SK-N-DZ (cell line): ENCODE results near the gene DOCK4.

Source experiments
- DNase-seq: peaks from one replicate; pipeline ENCODE4 v3.0.0-alpha.2; 2015; ENCODE audit warnings: low spot score

The DOCK4 gene

DNA sequence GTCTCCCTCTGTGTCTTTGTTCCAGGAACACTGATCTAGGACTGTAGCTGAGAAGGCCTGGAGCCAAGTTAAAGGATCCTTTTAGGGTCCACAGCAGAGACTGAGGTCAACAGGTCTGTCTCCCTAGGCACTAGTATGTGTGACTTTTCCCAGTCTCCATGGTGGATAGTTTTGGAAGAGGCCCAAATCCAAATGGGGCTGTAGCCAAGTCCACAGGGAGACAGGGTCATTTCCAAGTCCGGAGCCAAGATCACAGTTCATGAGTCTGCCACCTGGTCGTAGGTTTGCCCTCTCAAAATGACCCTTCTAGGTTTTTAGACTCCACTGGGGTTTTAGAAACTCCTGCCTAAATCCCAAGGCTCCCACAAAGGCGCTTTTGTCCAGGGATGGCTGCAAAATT is 17.1 kb upstream of the DOCK4 start:
- DNase-seq, result no peak

DNA sequence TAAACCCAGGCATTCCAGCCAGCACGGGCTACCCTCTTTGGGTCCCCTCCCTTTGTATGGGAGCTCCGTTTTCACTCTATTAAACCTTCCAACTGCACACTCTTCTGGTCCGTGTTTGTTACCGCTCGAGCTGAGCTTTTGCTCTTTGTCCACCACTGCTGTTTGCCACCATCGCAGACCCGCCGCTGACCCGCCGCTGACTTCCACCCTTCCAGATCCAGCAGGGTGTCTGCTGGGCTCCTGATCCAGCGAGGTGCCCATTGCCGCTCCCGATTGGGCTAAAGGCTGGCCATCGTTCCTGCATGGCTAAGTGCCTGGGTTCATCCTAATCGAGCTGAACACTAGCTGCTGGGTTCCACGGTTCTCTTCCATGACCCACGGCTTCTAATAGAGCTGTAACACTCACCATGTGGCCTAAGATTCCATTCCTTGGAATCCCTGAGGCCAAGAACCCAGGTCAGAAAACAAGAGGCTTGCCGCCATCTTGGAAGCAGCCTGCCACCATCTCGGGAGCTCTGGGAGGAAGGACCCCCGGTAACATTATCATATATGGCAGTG is 14.8 kb upstream of the DOCK4 start:
- no peak for DNase-seq

DNA sequence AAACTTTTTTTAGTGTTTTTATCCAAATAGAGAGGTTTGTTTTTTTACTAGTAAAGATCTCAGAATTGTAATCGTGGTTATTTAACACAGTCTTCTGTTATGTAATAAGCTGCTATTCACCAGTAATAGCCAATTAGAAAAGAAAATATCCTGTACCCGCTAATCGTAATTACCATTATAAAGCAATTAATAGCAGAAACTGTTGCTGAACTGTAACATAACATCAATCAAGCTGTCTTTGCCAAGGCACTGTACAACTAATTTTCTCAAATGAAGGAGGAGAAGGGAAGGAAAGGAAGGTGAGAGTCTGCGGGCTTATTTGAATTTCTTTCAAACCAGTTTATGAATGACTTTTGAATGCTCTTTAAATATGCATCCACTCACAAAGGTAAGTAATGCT is 9.6 kb upstream of the DOCK4 start:
- no peak for DNase-seq

DNA sequence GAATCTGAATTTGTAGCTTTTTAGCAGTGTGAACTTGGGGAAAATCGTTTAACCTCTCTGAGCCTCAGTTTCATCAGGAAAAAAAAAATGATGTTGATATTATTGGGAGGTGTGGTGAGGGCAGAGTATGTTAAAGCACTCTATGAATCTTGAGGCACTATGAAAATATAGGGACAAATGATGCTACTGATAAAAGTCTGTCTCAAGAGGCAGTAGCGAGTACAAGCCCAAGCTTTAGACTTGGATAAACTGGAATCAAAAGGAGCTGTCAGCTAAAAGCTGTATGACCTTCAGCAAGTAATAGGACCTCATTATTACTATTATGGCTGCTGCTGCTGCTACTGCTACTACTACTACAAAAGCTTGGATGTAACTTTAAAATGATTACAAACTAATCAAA is 8.7 kb upstream of the DOCK4 start:
- DNase-seq, result no peak

DNA sequence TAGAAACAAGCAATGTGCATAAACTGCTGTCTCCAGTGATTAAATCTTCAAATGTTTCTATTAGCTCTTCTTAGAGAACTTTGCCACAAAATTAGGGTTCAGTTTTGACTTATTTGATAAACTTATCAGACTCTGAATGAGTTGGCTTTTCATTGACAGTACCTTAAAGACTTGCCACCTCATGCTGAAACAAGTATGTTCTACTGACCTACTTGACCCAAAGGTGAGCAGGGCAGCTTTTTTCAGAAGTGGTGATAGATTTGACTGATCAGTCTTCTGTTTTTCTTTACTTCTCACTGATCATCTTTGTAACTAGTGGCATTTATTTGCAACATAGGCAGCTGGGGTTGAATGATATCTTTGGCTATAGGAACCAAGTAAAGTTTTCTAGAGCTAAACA is 8.1 kb upstream of the DOCK4 start:
- DNase-seq, result no peak

DNA sequence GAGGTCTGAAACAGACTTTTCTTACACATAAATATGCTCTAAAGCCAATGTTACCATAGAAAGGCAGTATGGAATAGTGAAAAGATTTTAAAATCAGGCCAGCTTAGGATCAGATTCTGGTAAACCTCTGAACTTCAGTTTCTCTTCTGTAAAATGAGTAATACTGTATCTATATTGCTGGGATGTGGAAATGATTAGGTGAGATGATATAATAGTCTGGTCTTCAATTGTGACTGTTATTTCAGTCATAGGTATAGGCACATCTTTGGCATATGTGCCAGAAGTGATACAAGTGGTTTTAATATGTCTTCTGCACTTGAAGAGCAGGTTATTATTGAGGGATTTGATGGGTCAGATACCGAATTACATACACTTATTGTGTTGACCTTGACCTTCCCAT is 7.5 kb upstream of the DOCK4 start:
- DNase-seq, result no peak

DNA sequence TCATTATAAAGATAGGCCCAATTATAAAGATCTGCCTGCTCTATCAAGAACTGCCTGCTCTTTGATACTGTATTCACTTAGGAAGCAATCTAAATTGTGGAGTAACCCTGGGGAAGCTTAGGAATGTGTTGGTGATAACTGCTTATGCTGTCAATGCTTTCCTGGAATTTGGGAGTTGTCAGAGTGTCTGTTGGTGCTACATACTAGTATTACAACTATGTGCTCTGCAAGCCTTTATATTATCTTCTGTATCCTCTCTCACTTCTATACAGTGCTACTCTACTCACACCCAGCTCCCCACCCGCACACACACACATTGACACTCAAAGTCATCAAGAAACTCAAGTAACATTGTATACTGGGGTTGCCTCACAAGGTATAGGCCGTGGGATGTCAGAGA is 6.4 kb upstream of the DOCK4 start:
- no peak for DNase-seq

DNA sequence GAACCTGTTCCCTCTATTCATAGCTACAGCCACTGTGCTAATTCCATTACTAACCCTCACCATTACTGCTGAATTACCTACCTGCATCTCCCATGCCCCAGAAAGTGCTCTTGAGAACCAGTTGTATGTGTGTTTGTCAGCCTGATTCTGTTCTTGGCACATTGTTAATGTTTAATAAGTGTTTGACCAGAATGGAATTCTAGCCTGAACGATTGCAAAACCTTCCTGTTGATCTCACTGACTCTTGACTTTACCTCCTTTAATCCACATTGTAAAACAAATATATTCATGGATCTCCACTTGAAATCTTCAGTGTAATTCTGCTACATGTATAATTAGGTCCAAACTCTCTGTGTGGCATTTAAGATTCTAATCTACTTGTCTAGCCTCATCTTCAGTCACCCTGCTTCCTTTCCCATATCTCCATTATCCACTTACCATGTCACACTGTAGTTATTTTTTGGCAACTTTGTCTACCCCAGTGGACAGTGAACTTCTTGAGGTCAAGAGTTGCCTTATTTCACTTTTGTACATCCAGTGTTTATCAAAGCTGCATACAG is 5.2 kb upstream of the DOCK4 start:
- no peak for DNase-seq

DNA sequence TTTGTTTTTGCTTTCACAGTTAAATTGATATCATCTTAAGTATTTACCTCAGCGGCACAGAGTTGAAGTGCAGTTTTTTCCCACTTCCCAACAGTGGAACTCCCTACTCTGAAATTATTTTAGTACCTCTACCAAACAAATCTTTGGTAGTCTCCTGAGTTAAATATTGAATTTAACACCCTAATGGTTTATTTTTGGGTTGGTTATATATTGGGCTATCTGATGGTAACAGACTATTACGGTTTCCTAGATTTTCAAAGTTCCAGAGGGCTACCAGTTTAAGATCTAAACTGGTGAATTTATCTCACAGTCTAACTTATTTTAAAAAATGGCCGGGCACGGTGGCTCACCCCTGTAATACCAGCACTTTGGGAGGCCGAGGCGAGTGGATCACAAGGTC is 1.6 kb upstream of the DOCK4 start:
- DNase-seq, result no peak

DNA sequence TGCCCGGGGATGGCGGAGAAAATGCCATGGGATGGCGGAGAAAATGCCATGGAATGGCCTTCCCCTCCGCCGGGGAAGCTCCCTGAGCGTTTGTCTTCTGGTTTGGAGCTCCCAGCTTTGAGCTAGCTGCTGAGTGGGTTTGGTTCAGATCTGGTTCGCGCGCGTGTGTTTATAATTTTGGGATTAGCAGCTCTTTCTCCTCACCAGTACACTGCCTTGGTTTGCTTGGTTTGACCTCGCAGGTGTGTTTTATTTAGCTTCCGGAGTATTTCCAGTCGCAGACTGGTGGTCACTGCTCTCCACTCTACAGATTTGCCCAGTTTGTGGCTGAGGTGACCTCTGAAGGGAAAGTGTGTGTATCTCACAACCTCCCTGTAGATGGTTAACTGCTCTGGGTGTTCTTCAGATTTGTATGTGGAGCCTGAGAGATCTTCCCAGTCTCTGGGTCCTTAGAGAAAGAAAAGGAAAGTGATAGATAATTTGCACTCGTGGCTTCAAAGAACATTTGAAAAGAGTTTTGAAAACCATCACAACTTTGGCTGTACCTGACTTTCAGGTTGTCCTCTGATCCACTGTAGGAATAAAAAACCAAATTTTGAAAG is 893 bp upstream of the DOCK4 start:
- no peak for DNase-seq

DNA sequence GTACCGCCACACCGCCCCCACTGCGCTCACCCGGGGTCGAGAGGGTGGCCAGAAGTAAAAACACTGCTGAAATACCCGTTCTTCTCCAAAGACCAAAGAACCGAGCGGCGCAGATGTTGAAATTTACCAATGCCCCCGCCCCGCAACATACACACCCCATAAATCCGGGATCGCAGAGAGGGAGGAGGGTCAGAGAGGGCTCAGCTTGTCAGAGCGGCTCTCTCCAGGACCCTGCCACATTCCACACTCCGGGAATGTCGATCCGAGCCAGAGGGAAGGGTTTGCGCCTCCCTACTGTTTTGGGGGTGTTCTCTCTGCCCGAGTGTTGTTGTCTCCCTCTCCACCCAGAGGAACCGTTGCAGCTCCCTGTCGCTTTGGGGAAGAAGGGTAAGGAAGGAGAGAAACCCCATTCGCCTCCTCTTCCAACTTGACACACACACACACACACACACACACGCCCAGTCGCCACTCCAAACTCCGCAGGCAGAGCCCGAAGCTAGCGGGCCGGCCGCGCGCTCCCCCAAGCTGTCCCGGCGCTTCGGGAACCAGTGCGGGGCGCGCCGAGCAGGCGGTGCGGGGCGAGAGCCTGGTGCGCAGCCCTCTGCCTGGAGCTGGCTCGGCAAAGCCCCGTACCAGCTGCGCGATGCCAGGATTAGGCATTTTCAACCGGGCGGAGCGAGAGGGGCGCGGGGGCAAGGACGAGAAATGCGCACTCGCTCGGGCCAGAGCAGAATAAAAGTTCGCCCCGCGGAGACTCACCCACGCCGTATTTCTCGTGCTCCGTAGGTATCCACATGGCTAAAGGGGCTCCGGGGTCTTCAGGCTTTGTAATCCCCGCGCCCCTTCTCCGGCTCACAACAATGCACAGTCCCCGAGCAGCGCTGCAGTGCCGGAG is 609 bp downstream of the DOCK4 start:
- peak; percentile 45 for DNase-seq

DNA sequence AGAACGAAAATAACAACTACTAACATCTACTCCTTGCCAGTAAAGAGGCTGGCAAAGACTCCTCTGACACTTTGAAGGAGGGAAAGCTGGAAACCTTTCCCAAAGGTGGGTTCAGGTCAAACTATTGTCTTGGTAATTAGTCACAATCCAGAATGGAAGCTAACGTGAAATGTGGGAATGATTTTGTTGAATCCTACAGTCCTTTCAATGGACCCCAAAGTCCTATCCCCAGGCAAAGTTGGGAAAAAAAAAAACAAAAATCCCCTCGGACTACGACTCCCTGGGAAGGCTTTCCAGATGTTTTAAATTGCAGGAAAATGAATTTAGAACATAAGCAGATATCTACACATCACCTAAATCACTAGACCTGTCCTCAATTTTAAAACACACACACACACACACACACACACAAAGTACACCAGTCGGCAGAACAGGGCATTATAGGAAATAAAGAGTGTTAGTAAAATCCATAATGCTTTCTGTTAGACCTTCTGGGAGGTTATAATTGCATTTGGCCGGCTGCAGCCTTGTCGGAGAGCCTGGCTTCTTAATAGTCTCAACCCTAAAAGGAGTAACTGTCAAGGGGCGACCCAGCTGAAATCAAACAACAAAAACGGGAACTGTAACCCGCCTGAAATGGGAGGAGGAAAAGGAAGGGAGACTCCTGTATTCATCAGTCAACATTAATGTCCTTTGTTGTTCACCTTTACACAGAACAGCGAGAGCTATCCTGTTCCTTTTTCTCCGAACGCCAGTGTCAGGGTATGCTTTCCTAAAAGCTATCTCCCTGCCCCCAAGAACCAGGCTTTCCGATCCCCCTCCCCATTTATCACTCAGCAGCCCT is 1.5 kb downstream of the DOCK4 start:
- peak; percentile 45 for DNase-seq

DNA sequence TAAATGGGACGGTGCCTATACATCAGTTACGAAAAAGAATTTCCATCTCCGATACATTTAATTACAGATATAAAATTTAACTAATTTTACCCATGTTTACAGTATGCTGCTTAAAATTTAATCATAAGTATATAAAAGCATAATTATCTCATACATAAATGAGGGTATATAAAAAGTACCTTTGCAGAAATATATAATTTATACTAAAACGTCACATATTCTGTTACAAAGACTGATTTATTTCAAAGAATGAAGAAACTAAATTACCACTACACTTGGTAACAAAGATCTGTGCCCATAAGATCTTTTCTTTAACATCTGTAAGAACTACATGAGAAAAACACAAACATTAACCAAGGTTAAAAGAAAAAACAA is 2.8 kb downstream of the DOCK4 start:
- no peak for DNase-seq

DNA sequence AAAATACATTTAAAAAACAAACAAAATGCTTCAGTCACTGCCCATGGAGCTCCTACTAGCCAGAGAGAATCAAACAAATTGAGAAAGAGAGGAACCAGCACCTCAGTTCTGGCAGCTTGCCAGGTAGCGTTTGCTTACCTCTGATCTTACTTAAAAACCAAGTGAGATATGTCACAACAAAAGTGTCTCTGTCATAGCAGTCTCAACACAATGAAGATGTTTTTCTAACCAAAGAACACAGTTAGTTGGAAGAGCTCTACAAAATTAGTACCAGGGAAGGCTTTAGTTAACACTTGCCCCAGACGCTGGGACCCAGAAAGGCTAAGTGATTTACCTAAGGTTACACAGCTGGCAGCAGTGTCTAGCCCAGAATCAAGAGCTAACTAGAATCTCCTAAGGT is 3.4 kb downstream of the DOCK4 start:
- peak; percentile 53 for DNase-seq

DNA sequence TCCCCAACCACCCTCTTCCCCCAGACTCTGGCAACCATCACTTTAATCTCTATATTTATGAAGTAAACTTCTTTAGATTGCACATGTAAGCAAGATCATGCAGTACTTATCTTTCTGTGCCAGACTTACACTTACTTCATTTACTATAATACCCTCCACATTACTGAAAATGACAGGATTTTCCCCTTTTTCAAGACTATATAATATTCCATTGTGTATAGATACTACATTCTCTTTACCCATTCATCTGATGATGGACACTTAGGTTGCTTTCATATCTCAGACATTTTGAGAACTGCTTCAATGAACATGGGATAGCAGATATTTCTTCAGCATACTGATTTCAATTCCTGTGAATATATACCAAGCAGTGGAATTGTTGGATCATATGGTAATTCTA is 4.4 kb downstream of the DOCK4 start:
- DNase-seq, result no peak

DNA sequence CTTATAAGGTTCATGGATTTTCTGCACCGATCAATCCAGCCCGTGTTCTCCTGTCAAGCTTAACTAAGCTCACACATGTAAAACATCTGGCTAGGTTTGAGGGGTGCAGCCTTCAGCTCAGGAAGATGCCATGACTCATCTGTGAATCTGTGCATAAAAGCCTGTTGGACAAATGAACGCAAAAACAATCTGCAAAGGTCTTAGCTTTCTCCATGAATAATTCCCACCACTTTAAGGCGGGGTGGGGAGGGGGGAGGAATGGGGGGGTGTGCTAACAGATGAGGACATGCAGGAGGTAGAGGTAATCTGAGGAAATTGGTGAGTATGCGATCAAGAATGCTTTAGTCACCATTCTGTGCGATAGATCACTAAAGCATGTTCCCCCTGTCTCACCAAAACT is 4.8 kb downstream of the DOCK4 start:
- DNase-seq, result no peak

DNA sequence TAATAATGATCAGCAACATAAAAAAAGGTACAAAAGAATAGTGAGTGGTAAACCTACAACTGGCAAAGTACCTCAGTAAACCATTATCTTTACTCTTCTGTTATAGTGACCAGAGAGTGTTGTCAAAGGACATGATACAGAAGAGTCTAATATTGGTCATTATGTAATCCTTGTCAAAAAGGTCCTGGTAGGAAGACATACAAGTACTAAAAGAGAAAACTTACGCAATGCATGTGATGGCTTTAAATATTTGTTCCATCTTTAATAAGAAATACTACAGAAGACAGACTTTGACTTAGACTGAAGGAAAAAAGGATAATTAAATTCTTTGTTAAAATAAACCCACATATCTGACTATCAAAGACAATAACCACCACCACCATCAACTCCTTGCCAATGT is 6.5 kb downstream of the DOCK4 start:
- no peak for DNase-seq

DNA sequence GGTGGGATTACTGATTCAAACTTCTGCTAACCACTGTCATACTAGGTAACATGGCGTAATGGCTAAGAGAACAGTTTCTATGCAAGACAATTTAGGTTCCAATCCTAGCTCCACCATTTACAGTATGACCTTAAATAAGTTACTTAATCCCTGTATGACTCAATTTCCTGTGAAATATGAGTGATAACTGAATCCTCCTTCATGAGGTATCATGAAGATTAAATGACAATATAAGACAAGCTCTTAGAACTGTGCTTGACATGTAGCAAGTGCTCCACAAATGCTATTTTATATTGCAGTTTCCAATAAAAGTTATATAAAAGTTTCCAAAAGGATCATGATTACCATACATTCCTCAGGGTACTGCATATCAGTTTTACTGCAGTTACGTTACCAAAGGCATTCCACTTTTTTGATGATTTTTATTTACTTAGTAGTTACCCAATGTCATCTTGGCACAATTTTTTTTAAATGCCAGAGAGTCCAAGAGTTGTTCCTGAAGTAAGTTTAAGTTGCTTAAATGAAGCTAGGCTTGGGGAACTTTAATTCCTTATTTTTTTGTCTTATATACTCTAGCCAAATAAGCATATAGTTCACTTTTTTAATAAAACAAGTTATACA is 7.1 kb downstream of the DOCK4 start:
- DNase-seq, result no peak

DNA sequence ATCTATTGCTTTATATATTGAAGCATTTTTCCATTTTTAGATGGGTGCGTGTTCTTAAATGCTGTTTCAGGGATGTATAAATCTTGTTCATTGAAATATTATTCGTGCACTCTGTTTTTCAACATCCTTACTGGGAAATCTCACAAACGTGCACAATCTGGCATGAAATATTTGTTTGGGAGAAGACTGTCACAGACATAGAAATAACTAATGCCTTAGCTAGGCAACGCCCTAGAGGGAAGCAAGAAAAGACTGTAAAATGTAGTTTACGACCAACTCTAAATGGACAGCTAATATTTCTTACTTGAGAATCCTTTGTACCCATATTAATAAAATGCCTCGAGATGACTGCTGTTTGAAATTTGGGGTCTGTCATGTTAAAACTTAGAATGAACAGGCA is 8.9 kb downstream of the DOCK4 start:
- no peak for DNase-seq

DNA sequence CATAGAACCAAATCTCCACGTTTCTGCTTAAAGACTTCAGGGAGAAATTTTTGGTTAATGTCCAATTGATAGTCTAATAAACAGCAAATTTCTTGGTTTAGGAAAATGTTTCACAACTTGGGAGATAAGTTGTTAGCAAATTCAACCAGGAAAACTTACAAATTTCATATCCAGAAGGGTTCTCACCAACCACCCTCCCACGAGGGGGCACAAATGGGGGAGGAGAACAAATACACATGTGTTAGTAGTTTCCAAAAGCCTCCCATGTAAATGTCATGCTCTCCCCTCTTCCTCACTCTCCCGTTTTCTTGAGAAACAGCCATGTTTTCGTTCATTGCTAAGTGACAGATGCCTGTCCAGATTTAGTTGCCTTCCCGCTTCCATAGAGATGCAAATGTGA is 10.5 kb downstream of the DOCK4 start:
- no peak for DNase-seq

DNA sequence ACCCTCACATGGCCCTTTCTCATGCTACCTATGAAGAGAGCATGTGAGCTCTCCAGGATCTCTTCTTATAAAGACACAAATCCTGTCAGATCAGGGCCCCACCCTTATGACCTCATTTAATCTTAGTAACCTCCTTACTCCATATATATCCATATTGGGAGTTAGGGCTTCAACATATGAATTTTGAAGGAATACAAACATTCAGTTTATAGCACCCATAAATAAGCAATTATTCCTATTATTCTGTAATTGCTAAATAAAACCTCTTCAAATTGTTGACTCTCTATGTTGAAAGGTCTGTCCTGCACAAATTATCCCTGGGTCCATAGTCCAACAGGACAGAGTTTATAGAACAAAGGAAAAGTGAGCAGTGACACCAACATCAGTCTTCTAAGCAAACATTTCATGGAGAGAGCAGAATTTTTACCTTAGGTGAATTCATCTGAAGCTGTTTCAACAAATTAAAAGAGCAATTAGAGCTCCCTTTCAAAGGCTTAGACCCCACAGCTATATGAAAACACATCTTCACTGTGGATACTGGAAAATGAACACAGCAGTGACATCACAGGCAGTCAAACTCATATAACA is 12.2 kb downstream of the DOCK4 start:
- DNase-seq, result no peak
